Rectal smooth muscle tissue (tissue), 1 donor: ENCODE data around the gene FCMR.

Experiments used
- H3K27ac ChIP-seq: one replicate; pipeline ENCODE4 v1.7.0; 2013; ENCODE audit warnings: low read depth, low read length, inconsistent platforms
- H3K27me3 ChIP-seq: one replicate; pipeline ENCODE4 v1.7.0; 2013; ENCODE audit warnings: low read length; ENCODE audit not compliant: control insufficient read depth, insufficient read depth
- H3K36me3 ChIP-seq: one replicate; pipeline ENCODE4 v1.7.0; 2013; ENCODE audit warnings: low read length; ENCODE audit not compliant: control insufficient read depth, insufficient read depth
- H3K4me1 ChIP-seq: one replicate; pipeline ENCODE4 v1.7.0; 2013; ENCODE audit warnings: low read length; ENCODE audit not compliant: control insufficient read depth, insufficient read depth
- H3K4me3 ChIP-seq: one replicate; pipeline ENCODE4 v1.7.0; 2013; ENCODE audit warnings: low read length
- H3K9ac ChIP-seq: one replicate; pipeline ENCODE4 v1.7.0; 2013; ENCODE audit warnings: low read length

Gene FCMR

DNA sequence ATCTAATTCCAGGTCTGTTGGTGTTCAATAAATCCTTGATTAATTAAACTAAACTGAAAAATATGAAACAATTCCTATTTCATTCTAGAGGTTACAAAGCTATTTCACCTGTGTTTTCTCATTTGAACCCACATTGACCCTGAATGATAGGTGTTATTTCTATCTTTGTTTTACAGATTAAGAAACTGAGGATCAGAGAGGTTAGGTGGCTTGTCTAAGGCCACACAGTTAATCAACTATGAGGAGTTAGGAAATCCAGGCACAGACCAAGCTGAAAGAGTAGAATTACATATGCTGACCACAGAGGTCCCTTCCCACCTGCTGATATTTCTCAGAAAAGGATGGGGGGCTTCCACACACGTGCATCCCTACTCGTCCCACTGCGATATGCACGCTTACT lies 24.0 kb upstream of the FCMR start:
- Histone ChIP-seq H3K4me1 (no peaks in the 10 kb centered on the region), H3K36me3 (peaks cover 3% of the 10 kb centered on the region), H3K27me3 (no peaks in the 10 kb centered on the region), H3K9ac (peak overlapping the region; percentile 38), H3K27ac (no peak overlapping the region), H3K4me3 (peak overlapping the region; percentile 70)

- Histone ChIP-seq H3K27me3 (no peaks in the 10 kb centered on the region), H3K36me3 (peaks cover 3% of the 10 kb centered on the region), H3K4me1 (no peaks in the 10 kb centered on the region), H3K9ac (no peak overlapping the region), H3K4me3 (peak overlapping the region; percentile 70), H3K27ac (no peak overlapping the region)
These were observed 23.0 kb upstream of the FCMR start for GRCh38 chr1:206944703-206945102.

DNA sequence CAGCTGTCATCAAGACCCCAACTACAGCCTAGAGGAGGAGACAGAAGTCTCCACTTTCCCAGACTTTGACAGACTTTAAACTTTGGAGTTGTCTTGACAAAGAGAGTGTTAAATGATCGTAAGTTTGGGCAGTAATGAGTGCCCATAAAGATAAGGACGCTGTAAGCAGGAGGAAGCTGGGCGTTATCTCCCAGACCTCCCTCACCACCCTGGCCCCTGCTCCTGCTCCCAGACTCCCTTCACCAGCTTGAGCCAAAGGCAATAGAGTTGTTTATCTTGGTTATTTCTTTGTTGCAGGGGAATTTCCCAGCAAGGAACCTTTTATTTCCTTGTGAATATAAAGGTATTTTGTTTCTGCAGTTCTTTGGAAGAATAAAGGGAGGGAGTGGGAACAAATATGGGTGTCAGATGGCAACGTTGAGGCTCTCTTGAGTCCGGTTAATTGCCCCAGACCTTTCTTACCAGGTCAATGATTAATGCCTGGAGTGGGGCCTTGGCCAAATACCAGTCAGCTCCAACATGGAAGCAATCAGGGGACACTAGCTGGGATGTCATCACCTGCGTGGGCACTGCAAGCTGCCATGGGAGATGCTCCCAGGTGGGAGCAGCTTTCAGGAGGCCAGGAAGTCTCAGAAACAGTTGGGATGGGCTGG lies 20.2 kb upstream of the FCMR start:
- peak overlapping the region; percentile 51 for H3K4me3 ChIP-seq
- no peaks in the 10 kb centered on the region for H3K27me3 ChIP-seq
- H3K27ac ChIP-seq = no peak overlapping the region
- peaks cover 3% of the 10 kb centered on the region for H3K36me3 ChIP-seq
- no peak overlapping the region for H3K9ac ChIP-seq
- no peaks in the 10 kb centered on the region for H3K4me1 ChIP-seq

- H3K4me3 ChIP-seq = peak overlapping the region; percentile 40
- no peak overlapping the region for H3K27ac ChIP-seq
- no peaks in the 10 kb centered on the region for H3K4me1 ChIP-seq
- H3K36me3 ChIP-seq = peaks cover 3% of the 10 kb centered on the region
- no peak overlapping the region for H3K9ac ChIP-seq
- no peaks in the 10 kb centered on the region for H3K27me3 ChIP-seq
These were observed 18.8 kb upstream of the FCMR start for GRCh38 chr1:206940588-206940936.

- H3K4me3 ChIP-seq = no peak overlapping the region
- H3K27ac ChIP-seq = no peak overlapping the region
- H3K4me1 ChIP-seq = no peaks in the 10 kb centered on the region
- no peak overlapping the region for H3K9ac ChIP-seq
- H3K36me3 ChIP-seq = no peaks in the 10 kb centered on the region
- no peaks in the 10 kb centered on the region for H3K27me3 ChIP-seq
These were observed 18.3 kb upstream of the FCMR start for GRCh38 chr1:206939841-206940587.

GRCh38 chr1:206939131-206939530 lies 17.4 kb upstream of the FCMR start:
- Histone ChIP-seq H3K4me1 (no peaks in the 10 kb centered on the region), H3K36me3 (no peaks in the 10 kb centered on the region), H3K9ac (no peak overlapping the region), H3K4me3 (no peak overlapping the region), H3K27me3 (no peaks in the 10 kb centered on the region), H3K27ac (no peak overlapping the region)

DNA sequence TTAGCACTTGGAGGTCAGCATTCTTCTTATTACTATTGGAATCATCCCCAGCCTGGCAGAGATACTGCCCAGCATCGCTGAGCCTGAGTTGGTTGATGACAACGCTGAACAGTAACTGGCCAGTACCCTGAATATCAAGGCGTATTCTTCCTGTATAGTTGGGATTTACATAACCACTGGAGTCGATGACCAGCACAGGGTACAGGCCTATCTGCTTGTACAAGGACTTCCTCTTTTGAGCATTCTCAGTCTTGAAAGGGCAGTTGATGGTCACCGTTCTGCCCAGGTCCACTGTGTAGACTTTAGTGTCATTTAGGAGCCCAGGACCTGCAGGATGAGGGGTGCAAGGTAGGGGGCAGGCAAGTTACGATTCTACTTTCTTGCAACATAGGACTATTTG lies 15.7 kb upstream of the FCMR start:
- H3K27me3 ChIP-seq = no peaks in the 10 kb centered on the region
- H3K27ac ChIP-seq = no peak overlapping the region
- H3K9ac ChIP-seq = no peak overlapping the region
- H3K4me3 ChIP-seq = no peak overlapping the region
- no peaks in the 10 kb centered on the region for H3K4me1 ChIP-seq
- no peaks in the 10 kb centered on the region for H3K36me3 ChIP-seq

DNA sequence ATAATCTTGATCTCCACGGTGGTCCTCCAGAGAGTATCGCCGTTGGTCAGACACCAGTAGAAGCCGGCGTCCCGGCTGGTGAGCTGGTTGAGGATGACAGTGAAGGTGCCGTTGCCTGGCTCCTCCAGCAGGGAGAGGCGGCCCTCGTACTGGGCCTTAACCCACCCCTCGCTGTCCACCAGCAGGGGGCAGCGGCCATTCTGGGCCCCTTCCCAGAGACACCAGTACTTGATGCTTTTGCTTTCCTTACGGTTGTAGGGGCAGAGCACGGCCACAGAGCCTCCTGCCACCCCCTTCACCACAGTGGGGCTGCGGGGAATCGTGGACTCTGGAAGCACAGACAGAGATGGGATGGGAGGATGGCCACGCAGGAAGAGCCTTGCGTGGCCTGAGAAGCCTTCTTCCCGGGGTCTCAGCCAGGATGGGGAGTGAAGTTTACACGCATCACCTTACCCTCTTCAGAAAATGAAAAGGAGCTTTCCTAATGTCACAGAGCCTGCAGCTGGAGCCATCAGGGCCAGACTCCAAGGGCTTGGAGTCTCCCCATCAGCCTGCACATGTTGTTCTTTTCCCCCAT lies 13.8 kb upstream of the FCMR start:
- Histone ChIP-seq H3K27me3 (no peaks in the 10 kb centered on the region), H3K27ac (no peak overlapping the region), H3K9ac (no peak overlapping the region), H3K36me3 (no peaks in the 10 kb centered on the region), H3K4me1 (no peaks in the 10 kb centered on the region), H3K4me3 (no peak overlapping the region)

GRCh38 chr1:206933333-206933945 lies 11.7 kb upstream of the FCMR start:
- no peak overlapping the region for H3K9ac ChIP-seq
- no peaks in the 10 kb centered on the region for H3K4me1 ChIP-seq
- H3K27ac ChIP-seq = no peak overlapping the region
- H3K36me3 ChIP-seq = no peaks in the 10 kb centered on the region
- no peaks in the 10 kb centered on the region for H3K27me3 ChIP-seq
- no peak overlapping the region for H3K4me3 ChIP-seq

GRCh38 chr1:206932177-206932576 lies 10.4 kb upstream of the FCMR start:
- Histone ChIP-seq H3K4me1 (no peaks in the 10 kb centered on the region), H3K27ac (no peak overlapping the region), H3K9ac (no peak overlapping the region), H3K36me3 (no peaks in the 10 kb centered on the region), H3K27me3 (no peaks in the 10 kb centered on the region), H3K4me3 (no peak overlapping the region)

- Histone ChIP-seq H3K9ac (no peak overlapping the region), H3K4me1 (no peaks in the 10 kb centered on the region), H3K36me3 (no peaks in the 10 kb centered on the region), H3K27me3 (no peaks in the 10 kb centered on the region), H3K27ac (no peak overlapping the region), H3K4me3 (no peak overlapping the region)
These were observed 10.0 kb upstream of the FCMR start for GRCh38 chr1:206931709-206932108.

- H3K4me3 ChIP-seq = no peak overlapping the region
- no peaks in the 10 kb centered on the region for H3K27me3 ChIP-seq
- no peaks in the 10 kb centered on the region for H3K36me3 ChIP-seq
- no peak overlapping the region for H3K9ac ChIP-seq
- no peaks in the 10 kb centered on the region for H3K4me1 ChIP-seq
- no peak overlapping the region for H3K27ac ChIP-seq
These were observed 8.6 kb upstream of the FCMR start for GRCh38 chr1:206930210-206930798.
